GM18868 (cell line): Measurements from ENCODE around the gene NCAN.
"Not testable (repeated sequence)": the region's sequence is repeated elsewhere in the genome, so short reads cannot be mapped to it uniquely, and the experiment has no call there.

Source experiments
- ATAC-seq: cut with Tn5 transposase; IDR thresholded peaks from one replicate; pipeline ENCODE4 v1.9.1; 2021; ENCODE audit warnings: mild to moderate bottlenecking, moderate library complexity; ENCODE audit not compliant: unreplicated experiment

NCAN gene

DNA sequence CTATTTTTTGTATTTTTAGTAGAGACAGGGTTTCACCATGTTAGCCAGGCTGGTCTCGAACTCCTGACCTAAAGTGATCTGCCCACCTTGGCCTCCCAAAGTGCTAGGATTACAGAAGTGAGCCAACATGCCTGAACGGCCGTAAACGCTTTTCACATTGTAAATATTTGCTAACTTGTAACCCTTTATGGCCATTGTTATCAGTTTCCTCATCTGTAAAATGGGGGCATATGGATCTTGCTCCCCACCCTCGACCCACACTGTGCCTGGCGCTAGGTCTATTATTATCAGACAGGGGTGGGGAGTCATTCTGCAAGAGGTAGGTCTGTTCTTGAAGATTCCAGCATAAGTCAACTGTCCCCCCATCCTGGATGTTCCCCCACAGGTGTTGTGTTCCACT, 11.9 kb downstream of the NCAN start:
- ATAC-seq, result no peak

DNA sequence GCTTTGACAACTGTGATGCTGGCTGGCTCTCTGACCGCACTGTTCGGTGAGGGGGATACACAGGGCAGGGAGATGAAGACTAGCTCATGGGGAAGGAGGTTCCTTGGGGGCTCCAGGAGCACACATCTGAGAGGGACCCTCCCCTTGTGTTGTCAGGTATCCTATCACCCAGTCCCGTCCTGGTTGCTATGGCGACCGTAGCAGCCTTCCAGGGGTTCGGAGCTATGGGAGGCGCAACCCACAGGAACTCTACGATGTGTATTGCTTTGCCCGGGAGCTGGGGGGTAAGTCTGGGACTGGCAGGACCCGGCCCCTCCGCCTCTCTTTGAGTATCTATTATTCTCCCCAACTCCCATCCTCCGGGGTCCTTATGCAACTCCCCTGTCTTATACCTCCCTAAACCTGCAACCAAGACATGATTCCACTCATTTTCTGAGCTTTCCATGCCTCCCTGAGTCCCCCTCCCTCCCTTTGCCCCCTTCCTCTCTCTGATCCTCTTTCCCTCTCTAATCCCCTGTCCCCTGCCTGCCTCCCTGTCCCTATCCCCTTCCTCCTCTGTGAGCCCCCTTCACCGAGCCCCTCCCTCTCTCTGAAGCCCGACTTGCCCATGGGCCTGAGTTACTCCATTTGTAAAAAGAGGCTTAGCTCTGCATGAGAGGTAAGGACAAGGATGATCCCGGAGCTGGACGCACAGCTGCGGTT, 12.5 kb downstream of the NCAN start:
- ATAC-seq, result no peak

DNA sequence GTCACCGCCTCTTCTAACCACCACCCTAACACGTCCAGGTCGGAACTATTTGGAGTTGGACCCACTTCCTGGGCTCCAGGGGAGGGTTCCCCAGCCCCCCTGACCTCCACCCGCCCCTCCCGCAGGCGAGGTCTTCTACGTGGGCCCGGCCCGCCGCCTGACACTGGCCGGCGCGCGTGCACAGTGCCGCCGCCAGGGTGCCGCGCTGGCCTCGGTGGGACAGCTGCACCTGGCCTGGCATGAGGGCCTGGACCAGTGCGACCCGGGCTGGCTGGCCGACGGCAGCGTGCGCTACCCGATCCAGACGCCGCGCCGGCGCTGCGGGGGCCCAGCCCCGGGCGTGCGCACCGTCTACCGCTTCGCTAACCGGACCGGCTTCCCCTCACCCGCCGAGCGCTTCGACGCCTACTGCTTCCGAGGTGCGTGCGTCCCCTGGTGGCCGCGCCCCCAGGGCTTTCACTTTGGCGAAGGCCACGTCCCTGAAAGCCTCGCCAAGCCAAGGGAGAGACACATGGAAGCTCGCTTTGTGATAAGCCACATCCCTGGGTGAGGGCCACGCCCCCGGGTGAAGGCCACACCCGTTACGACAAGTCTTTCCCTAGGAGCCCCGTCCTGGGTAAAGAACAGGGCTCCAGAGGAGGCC, 13.2 kb downstream of the NCAN start:
- peak; percentile 56 for ATAC-seq

DNA sequence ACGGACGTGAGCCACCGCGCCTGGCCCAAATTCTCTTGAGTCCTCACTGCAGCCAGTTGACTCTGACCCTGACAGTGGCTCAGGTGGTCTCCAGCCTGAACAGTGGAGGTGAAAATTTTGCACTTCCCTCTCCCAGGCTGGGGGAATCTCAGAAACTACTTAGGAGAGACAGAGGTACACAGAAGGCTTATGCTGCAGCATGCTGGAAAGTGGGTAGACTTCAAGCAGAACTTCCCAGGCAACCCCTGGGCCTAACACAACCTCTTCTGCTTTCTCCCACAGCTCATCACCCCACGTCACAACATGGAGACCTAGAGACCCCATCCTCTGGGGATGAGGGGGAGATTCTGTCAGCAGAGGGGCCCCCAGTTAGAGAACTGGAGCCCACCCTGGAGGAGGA, 14.4 kb downstream of the NCAN start:
- ATAC-seq, result no peak

DNA sequence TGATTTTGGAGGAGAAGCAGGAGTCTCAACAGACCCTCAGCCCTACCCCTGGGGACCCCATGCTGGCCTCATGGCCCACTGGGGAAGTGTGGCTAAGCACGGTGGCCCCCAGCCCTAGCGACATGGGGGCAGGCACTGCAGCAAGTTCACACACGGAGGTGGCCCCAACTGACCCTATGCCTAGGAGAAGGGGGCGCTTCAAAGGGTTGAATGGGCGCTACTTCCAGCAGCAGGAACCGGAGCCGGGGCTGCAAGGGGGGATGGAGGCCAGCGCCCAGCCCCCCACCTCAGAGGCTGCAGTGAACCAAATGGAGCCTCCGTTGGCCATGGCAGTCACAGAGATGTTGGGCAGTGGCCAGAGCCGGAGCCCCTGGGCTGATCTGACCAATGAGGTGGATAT, 14.9 kb downstream of the NCAN start:
- no peak for ATAC-seq

DNA sequence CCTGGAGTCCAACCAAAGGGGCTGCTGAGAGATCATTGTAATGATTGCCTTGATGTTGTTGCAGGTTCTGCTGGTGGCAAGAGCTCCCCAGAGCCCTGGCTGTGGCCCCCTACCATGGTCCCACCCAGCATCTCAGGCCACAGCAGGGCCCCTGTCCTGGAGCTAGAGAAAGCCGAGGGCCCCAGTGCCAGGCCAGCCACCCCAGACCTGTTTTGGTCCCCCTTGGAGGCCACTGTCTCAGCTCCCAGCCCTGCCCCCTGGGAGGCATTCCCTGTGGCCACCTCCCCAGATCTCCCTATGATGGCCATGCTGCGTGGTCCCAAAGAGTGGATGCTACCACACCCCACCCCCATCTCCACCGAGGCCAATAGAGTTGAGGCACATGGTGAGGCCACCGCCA, 15.5 kb downstream of the NCAN start:
- no peak for ATAC-seq

DNA sequence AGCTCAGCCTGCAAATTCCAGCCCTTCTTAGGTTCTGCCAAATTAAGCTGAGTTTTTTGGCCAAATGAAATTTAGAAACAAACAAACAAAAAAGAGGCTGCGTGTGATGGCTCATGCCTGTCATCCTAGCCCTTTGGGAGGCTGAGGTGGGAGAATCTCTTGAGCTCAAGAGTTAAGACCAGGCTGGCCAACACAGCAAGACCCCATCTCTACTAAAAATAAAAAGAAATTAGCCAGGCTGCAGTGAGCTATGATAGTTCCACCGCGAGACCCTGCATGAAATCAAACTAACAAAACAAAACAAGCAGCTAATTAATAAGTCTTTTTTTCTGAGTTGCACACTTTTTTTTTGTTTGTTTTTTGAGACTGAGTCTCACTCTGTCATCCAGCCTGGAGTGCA, 17.9 kb downstream of the NCAN start:
- no peak for ATAC-seq

DNA sequence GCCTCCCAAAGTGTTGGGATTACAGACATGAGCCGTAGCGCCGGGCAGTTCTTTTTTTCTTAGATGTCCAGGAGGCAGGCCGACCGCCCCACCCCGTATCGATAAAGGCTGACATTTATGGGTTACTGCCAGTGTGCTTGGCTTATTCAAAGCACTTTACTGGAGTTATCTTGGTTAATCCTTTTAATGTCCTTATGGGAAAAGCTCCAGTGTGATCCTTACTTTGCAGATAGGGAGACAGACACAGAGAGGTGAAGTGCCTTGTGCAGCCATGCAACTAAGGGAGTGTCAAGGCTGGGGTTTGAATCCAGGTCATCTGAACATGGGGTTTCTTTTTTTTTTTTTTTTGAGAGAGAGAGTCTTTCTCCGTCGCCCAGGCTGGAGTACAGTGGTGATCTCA, 19.2 kb downstream of the NCAN start:
- ATAC-seq, result no peak

DNA sequence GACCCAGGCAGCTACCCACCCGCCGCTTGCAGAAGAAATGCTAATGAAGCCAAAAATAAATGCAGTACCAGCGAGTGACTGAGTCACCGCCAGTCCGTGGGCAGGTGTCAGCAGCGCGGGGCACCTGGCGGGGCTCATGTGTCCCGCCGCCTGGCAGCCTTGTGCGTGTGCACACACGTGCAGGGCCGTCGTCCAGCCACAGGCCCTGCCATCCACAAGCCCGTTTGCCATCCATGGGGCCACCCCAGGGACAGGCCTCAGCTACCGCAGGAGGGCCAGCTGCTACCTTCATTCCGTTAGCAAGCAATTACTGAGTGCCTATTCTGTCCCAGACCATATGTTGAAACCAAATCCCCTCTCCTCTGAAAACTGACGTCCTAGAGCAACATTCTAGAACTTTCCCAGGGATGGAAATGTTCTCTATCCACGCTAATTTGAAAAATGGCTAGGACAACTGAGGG, 20.5 kb downstream of the NCAN start:
- ATAC-seq, result no peak

DNA sequence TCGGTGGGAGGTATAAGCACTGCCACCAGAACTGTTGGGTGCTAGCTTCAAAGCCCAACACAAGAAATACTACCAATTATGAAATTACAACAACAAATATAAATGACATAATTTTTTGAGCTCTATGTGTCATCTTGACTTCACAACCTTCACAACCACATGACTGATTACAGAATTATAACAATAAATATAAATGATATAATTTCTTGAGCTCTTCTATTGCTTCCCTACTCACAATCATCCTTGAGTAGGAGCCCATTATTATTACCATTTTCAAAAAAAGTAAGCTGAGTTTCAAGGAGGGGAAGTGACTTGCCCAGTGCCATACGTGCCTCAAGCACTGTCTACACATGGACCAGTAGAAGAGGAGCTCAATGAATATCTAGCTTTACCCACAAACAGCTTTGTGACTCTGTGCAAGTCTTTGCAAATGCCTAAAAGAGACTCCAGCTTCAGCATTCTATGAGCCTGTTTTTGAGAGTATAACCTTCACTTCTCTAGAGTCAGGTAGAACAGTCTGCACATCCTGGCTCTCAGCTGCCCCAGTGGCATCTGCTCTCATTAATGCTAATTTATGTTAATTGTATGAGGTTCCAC, 22.6 kb downstream of the NCAN start:
- no peak for ATAC-seq

DNA sequence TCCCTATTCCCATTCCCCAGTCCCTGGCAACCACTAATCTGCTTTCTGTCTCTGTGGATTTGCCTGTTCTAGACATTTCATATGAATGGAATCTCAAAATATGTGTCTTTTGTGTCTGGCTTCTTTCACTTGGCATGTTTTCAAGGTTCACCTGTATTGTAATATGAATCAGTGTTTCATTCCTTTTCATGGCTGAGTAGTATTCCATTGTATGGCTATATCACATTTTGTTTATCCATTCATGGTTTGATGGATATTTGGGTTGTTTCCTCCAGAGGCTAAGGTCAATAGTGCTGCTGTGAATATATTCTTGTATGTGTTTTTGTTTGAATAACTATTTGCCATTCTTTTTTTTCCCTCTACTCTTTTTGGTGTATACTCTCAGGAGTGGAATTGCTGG, 24.4 kb downstream of the NCAN start:
- ATAC-seq, result no peak

DNA sequence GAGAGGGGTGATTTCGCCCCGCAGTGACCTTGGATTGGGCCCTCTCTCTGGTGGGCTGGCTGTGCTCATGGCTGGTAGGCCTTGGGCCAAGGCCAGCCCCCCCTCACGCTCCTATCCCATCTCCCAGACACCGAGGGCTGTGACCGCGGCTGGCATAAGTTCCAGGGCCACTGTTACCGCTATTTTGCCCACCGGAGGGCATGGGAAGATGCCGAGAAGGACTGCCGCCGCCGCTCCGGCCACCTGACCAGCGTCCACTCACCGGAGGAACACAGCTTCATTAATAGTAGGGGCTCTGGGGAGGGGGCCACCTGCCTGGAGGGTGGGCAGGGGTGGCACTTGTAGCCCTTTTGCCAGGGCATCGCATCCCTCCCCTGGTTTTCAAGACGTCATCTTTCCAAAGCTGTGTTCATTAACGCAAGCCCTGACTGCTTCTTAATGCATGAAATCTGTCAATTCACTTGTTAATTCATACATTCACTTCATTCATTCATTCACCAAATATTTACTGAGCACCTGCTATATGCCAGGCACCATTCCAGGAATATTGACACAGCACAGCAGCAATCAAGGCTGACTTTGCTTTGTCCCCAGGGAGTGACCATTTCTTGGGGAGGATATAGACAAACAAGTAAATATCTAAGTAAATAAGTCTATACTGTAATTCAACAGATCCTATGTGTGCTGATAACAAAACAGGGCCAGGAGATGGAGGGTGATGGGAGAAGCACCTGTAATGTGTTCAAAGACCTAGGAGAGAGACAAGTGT, 26.6 kb downstream of the NCAN start:
- ATAC-seq, result no peak

DNA sequence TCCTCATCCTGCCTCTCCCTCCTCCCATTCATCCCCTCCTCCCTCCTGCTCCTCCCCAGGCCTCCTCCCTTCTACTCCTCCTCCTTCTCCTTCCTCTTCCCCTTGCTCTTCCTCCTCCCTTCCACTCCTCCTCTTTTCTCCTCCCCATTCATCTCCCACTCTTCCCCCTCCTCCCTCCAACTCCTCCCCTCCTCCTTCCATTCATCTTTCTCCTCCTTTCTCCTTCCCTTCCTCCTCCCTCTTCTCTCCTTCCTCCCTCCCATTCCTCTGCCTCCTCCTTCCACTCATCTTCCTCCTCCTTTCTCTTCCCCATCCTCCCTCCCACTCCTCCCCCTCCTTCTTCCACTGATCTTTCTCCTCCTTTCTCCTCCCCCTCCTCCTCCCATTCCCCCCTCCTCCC, 27.9 kb downstream of the NCAN start:
- no peak for ATAC-seq

DNA sequence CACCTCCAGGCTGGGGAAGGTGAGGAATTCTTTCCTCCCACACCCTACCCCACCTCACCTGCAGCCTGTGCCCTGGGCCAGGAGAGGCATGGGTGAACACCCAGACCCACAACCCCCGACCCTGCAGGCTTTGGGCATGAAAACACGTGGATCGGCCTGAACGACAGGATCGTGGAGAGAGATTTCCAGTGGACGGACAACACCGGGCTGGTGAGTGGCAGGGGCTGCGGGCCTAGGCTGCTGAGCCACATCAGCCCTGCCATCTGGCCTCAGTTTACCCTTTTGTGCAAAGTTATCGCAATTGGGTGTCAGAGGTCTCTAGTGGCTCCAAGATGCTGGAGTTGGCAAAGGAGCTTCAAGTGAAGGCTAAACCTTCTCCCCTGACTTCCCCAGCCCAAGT, 28.7 kb downstream of the NCAN start:
- no peak for ATAC-seq

DNA sequence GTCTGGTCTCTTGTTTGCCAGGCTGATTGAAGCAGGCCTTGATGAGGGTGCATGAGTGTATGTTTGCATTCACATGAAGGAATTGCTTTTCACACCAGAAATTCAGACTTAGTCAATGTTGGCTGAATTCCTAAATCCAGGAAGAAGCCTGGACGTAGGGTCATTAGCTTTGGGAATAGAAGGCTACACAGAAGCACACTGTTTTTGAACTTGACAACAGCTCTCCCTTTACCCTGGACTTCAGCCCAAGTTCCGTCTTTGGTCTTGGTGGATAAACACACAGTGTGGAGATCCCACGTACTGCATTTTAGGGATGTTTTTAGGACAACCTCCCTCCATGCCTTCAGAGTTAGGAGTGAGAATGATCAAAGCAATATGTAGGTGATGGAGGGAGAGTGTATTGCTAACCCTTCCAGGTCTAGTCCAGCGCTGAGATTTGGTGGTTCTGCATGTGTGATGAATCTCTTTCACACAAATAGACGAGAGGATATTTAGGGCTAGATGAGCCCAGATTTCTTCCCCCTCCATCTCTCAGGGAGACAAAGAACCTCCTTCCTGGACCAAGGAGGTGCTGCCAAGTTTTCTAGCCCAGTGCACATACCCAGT, 38.5 kb downstream of the NCAN start:
- ATAC-seq, result no peak

DNA sequence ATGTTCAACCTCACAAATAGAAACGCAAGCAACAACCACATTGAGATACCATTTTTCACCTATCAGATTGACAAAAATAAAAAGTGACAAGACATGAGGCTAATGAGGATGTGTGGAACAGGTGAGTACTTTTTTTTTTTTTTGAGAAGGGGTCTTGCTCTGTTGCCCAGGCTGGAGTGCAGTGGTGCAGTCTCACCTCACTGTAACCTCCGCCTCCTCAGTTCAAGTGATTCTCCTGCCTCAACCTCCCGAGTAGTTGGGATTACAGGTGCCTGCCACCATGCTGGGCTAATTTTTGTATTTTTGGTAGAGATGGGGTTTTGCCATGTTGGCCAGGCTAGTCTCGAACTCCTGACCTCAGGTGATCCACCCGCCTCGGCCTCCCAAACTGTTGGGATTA, 41.7 kb downstream of the NCAN start:
- not testable (repeated sequence) for ATAC-seq

DNA sequence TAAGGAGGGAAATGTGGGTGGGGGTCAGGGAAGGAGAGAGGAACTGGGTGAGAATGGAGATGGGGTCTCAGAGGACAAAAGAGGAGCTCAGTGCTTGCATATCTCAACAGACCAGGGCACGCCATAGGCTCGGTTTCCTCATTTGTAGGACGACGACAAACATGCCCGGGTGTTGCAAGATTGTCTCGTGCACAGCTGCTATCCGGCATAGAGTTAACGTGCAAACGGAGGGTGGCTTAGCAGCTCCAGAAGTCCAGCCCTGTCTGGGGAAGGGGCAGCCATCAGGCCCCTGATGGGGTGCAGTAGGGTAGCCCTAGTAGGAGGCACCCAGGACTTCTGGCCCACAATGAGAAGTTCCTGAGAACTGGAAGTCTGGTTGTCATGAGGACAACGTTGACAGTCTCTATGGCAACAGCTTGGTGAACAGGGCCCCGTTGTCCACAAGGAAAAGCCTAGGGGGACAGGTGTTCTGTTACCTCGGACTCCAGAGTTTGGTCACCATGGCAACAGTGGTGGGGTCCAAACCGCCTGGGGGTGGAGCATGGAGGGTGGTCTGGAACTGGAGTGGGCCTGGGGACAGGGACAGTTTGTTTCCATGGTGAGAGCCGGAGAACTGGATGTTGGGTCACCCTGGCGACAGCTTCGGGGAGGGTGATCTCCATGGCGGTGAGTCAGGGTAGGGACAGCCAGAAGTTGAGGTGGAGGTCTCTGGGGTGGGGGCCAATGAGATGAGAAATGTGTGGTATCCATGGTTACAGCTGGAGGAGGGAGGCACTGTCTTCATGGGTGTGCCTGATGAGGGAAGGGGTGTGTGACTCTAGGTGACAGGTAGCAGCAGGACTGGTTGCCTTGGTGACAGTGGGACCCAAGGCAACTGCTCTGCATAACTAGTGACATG, 44.6 kb downstream of the NCAN start:
- ATAC-seq, result no peak

DNA sequence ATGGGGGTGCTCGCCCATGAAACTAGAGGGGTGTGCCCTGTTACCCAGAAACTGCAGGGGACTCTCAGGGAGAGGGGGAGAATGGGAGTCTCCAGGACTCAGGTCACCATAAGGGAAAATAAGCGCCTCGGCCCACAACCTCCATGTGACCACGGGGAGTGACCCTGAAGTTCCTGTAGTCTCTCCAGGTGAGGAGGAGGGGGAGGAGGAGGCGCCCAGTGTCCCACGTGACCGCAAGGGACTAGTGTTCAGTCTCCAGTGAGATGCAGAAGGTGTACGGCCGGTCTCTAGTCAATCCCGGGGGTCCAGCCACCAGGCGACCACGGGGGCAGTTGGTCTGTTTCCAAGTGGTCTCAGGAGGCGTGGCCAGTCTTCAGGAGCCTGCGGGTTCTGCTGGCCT, 45.4 kb downstream of the NCAN start:
- no peak for ATAC-seq

DNA sequence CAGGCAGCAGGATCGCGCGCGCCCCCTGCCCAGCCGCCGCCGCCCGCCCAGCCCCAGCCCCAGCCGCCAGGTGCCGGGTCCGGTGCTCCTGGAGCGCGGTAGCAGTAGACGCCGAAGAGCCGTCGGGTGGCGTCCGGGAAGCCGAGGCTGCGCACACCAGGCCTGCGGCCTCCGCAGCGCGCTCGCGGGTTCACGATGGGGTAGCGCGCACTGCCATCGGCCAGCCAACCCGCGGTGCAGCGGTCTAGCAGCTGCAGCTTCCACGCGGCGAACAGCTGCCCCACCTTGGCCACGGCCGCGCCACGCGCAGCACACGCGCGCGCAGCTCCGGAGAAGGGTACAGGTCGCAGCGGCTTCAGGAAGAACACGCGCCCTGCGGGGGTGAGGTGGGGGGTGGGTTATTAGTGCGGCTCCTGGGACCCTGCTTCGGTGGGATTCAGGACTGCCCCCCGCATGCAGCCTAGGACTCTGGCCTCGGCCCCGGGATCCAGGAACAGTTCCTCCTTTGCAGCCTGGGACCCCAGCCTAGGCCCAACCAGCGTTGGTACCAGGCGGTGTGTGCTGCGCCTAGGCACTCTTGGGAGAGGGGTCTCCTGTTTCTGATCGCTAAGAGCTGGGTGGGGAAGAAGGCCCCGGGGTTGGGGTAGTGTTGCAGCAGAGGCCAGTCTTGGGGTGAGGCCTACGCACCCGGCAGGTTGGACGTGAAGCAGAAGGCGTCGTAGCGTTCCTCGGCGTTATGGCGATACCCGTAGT, 46.3 kb downstream of the NCAN start:
- ATAC-seq, result no peak
